NCI-H2029 (cell line): ENCODE measurements around the gene PCP4L1.
"Not testable (repeated sequence)": the region's sequence is repeated elsewhere in the genome, so short reads cannot be mapped to it uniquely, and the experiment has no call there.

Experiments
- DNase-seq: peaks from one replicate; lab custom pipeline; 2025; lab: John Stamatoyannopoulos, UW

Gene PCP4L1

GRCh38 chr1:161314201-161314981, 55.8 kb downstream of the PCP4L1 start, which contains the start of gene SDHC:
Gene SDHC, plus strand, starts transcription at chr1:161314381. Its CDS starts 25 bp downstream, at chr1:161314406.
- peak; percentile 71 for DNase-seq

- DNase-seq: not testable (repeated sequence)
Measured at GRCh38 chr1:161315841-161316674, 57.5 kb downstream of the PCP4L1 start.

GRCh38 chr1:161324020-161324419, 65.5 kb downstream of the PCP4L1 start:
- DNase-seq: no peak

GRCh38 chr1:161330346-161330745, 71.8 kb downstream of the PCP4L1 start:
- DNase-seq: no peak

- DNase-seq: no peak
Measured at GRCh38 chr1:161333166-161333565, 74.6 kb downstream of the PCP4L1 start.
